Measurements from ENCODE around the gene PEX6. TPM values are rescaled to one million over a fixed set of nuclear protein-coding genes. Genes with fewer than 3 reads are reported as not detected.

The PEX6 gene
- total RNA-seq, 1 experiment from 2014 or later, result 25.8 TPM

DNA sequence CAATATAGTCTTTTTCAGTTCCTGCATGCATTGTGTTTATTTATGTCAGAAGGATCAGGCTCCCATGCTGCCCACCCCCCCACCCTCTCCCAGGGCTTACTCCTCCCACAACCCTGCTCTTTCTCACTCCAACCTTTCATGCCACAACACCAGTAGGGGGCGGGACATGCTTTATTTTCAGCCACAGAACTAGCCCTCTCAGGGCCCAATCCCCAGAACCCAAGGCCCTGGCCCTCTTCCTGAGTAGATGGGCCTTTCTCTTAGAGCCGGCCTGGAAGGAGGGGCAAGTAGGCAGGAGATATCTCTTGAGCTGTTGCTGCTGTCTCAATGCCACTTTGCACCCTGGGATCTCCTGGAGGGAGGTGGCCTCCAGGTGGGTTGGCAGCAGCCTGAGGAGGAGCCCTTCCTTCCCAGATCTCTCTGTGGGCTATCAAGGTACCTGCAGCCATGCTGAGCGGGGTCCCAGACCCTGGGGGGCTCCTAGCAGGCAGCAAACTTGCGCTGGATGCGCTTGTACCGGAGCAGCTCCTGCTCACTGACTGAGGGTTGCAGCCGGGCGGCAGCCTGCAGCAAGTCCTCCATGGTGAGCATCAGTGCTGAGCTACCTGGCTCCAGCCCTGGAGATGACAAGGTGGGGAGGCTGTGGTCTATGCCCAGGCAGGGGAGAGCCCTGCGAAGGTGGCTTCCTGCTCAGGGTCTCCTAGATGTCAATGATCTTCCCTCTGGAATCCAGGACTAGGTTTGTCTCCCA is 15.0 kb downstream of the PEX6 start:
- intact Hi-C loops (cut with micrococcal nuclease), result loop anchor here (5.0 kb wide), 1 partner anchor 37 kb away; the partner anchor contains the start of gene CNPY3
- Mint-ChIP-seq H3K9me3 (ENCODE audit: unreplicated experiment) (no peaks in the 10 kb centered on the region), H3K4me1 (ENCODE audit: insufficient read depth, unreplicated experiment) (peaks cover 7% of the 10 kb centered on the region), H3K4me3 (ENCODE audit: unreplicated experiment) (no peak overlapping the region), H3K27ac (ENCODE audit: low read depth, unreplicated experiment) (no peak overlapping the region), H3K27me3 (ENCODE audit: insufficient read depth, unreplicated experiment) (no peaks in the 10 kb centered on the region), H3K36me3 (ENCODE audit: insufficient read depth, unreplicated experiment) (peaks cover 29% of the 10 kb centered on the region)
- no peak for TF ChIP-seq CTCF (IDR thresholded peaks at IDR 0.05; ENCODE audit: unreplicated experiment)
- DNase-seq (ENCODE audit: unreplicated experiment), result peak; percentile 61
- ChIA-PET CTCF (interaction anchor here (0.7 to 2.4 kb wide), 7 partner anchors 10 to 294 kb away, joined by 3 to 11 read pairs (median 3); no protein-coding TSS in a partner anchor), POLR2A (interaction anchor here (0.6 to 1.2 kb wide), 3 partner anchors 10 to 179 kb away, joined by 3 to 5 read pairs (median 4); no protein-coding TSS in a partner anchor)
- TSS peak; percentile 35 for BruUV-seq (replicated peaks)

GRCh38 chr6:42963179-42963854 is 15.7 kb downstream of the PEX6 start:
- DNase-seq (ENCODE audit: unreplicated experiment), result no peak
- Mint-ChIP-seq H3K9me3 (ENCODE audit: unreplicated experiment) (no peaks in the 10 kb centered on the region), H3K36me3 (ENCODE audit: insufficient read depth, unreplicated experiment) (peaks cover 29% of the 10 kb centered on the region), H3K4me1 (ENCODE audit: insufficient read depth, unreplicated experiment) (peaks cover 7% of the 10 kb centered on the region), H3K27me3 (ENCODE audit: insufficient read depth, unreplicated experiment) (no peaks in the 10 kb centered on the region), H3K27ac (ENCODE audit: low read depth, unreplicated experiment) (no peak overlapping the region), H3K4me3 (ENCODE audit: unreplicated experiment) (no peak overlapping the region)
- BruUV-seq (replicated peaks), result no TSS peak
- no peak for TF ChIP-seq CTCF (IDR thresholded peaks at IDR 0.05; ENCODE audit: unreplicated experiment)
- intact Hi-C loops (cut with micrococcal nuclease), result loop anchor here (5.0 kb wide), 1 partner anchor 36 kb away; the partner anchor contains the start of gene CNPY3
- POLR2A ChIA-PET, result no interaction called here
- CTCF ChIA-PET, result interaction anchor here (0.6 to 1.7 kb wide), 3 partner anchors 11 to 24 kb away, joined by 3 to 11 read pairs (median 3); no protein-coding TSS in a partner anchor

GRCh38 chr6:42962502-42963178 is 16.3 kb downstream of the PEX6 start:
- intact Hi-C loops (cut with micrococcal nuclease), result loop anchor here (5.0 kb wide), 1 partner anchor 35 kb away; the partner anchor contains the start of gene CNPY3
- Mint-ChIP-seq H3K4me1 (ENCODE audit: insufficient read depth, unreplicated experiment) (peaks cover 7% of the 10 kb centered on the region), H3K4me3 (ENCODE audit: unreplicated experiment) (no peak overlapping the region), H3K9me3 (ENCODE audit: unreplicated experiment) (no peaks in the 10 kb centered on the region), H3K27me3 (ENCODE audit: insufficient read depth, unreplicated experiment) (no peaks in the 10 kb centered on the region), H3K27ac (ENCODE audit: low read depth, unreplicated experiment) (no peak overlapping the region), H3K36me3 (ENCODE audit: insufficient read depth, unreplicated experiment) (peaks cover 29% of the 10 kb centered on the region)
- POLR2A ChIA-PET, result interaction anchor here (2.8 to 3.4 kb wide), 2 partner anchors 10 to 16 kb away, joined by 5 to 25 read pairs; partner anchors contain the start of gene PEX6
- no TSS peak for BruUV-seq (replicated peaks)
- no peak for TF ChIP-seq CTCF (IDR thresholded peaks at IDR 0.05; ENCODE audit: unreplicated experiment)
- no peak for DNase-seq (ENCODE audit: unreplicated experiment)
- CTCF ChIA-PET, result interaction anchor here (0.6 kb wide), 2 partner anchors 25 to 81 kb away, joined by 3 to 5 read pairs; no protein-coding TSS in a partner anchor

All from MCF 10A (cell line).